ENCODE measurements around the gene EPHB2. TPM values are rescaled to one million over a fixed set of nuclear protein-coding genes. Genes with fewer than 3 reads are reported as not detected.

The EPHB2 gene
- total RNA-seq, 1 experiment from 2014 or later, result 0.79 TPM

DNA sequence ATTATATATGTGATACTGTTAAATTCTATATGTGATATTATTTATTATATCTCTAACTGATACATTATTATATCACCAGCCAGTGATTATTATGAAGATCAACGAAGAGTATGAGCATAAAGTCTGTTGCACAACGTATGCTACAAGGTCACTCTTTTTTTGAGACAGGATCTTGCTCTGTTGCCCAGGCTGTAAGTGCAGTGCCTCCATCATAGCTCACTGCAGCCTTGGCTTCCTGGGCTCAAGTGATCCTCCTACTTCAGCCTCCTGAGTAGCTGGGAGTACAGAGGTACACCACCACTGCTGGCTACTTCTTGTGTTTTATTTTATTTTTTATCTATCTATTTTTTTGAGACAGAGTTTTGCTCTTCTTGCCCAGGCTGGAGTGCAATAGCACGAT is 14.0 kb upstream of the EPHB2 start:
- DNase-seq (ENCODE audit: unreplicated experiment), result no peak
- ChIA-PET CTCF (interaction anchor here (1.2 kb wide), 1 partner anchor 192 kb away, joined by 3 read pairs; no protein-coding TSS in a partner anchor), POLR2A (interaction anchor here (0.6 kb wide), 1 partner anchor 495 kb away, joined by 3 read pairs; no protein-coding TSS in a partner anchor)
- Mint-ChIP-seq H3K27me3 (ENCODE audit: insufficient read depth, unreplicated experiment) (no peaks in the 10 kb centered on the region), H3K4me3 (ENCODE audit: unreplicated experiment) (no peak overlapping the region), H3K27ac (ENCODE audit: low read depth, unreplicated experiment) (no peak overlapping the region), H3K4me1 (ENCODE audit: insufficient read depth, unreplicated experiment) (no peaks in the 10 kb centered on the region), H3K36me3 (ENCODE audit: insufficient read depth, unreplicated experiment) (no peaks in the 10 kb centered on the region), H3K9me3 (ENCODE audit: unreplicated experiment) (no peaks in the 10 kb centered on the region)
- no TSS peak for BruUV-seq (replicated peaks)
- no peak for TF ChIP-seq CTCF (IDR thresholded peaks at IDR 0.05; ENCODE audit: unreplicated experiment)
- intact Hi-C loops (cut with micrococcal nuclease), result no loop called here

DNA sequence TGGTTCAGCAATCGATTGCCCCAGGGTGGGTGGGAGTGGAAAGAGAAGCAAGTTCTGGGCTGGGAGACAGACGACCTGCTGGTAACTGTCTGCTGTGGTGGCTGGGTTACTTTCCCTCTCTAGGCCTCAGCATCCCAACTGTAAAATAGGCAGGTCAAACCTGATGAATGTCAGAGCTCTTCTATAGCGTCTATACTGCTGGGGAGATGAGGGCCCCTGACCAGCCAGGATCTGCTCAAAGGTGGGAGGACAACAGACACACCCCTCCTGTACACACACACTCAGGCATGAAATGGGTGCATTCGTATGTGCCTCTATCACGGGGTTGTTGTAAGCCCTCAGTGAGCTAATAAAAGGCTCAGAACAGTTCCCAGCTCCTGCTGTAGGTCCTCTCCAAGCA is 12.7 kb upstream of the EPHB2 start:
- Mint-ChIP-seq H3K36me3 (ENCODE audit: insufficient read depth, unreplicated experiment) (no peaks in the 10 kb centered on the region), H3K4me3 (ENCODE audit: unreplicated experiment) (no peak overlapping the region), H3K27me3 (ENCODE audit: insufficient read depth, unreplicated experiment) (no peaks in the 10 kb centered on the region), H3K27ac (ENCODE audit: low read depth, unreplicated experiment) (no peak overlapping the region), H3K4me1 (ENCODE audit: insufficient read depth, unreplicated experiment) (no peaks in the 10 kb centered on the region), H3K9me3 (ENCODE audit: unreplicated experiment) (no peaks in the 10 kb centered on the region)
- intact Hi-C loops (cut with micrococcal nuclease), result no loop called here
- CTCF ChIA-PET, result interaction anchor here (0.9 to 1.2 kb wide), 3 partner anchors 44 to 267 kb away, joined by 3 to 5 read pairs (median 3); no protein-coding TSS in a partner anchor
- POLR2A ChIA-PET, result no interaction called here
- no TSS peak for BruUV-seq (replicated peaks)
- no peak for TF ChIP-seq CTCF (IDR thresholded peaks at IDR 0.05; ENCODE audit: unreplicated experiment)
- no peak for DNase-seq (ENCODE audit: unreplicated experiment)

DNA sequence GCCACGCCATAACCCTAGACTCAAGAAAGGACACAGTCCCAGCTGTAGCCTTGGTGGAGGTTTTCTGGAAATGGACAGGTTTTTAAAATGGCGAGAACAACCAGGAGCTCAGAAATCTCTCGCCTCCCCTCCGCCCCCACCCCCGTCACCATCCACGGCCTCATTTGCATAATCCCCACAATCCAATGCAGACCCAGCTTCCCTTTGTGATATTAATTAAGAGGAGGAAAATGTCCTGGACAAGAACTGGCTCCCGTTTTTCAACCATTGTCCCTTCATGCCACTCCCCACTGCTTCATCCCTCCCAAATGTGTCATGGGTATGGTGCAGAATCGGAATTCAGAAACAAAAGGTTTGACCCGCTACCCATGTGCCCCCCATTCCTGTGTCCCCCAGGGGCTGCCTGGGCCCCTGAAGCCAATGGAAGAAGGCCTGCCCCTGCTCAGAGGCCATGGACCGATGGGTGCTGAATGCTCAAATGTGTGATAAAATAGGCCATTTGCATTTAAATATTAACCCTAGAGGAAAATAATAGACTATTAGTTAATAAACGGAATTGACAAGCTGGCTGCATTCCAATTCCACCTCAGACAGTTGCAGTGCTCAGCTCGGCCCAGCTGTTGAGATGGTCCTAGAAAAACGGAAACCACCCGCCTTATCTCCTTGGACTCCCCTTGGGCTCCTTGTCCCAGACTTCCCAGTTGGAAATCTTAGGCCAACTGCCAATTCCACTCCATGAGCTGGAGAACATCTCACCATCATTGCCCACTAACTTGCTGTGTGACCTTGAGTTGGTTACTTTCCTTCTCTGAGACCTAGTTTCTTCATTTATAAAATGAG is 10.7 kb upstream of the EPHB2 start:
- CTCF ChIA-PET, result interaction anchor here (0.6 to 1.2 kb wide), 6 partner anchors 57 to 264 kb away, joined by 3 to 6 read pairs (median 4); no protein-coding TSS in a partner anchor

More for the DNA sequence above, 10.7 kb upstream of the EPHB2 start:
- no peak overlapping the region for H3K4me3 Mint-ChIP-seq (ENCODE audit: unreplicated experiment)
- no peak overlapping the region for H3K27ac Mint-ChIP-seq (ENCODE audit: low read depth, unreplicated experiment)
- BruUV-seq (replicated peaks), result no TSS peak
- intact Hi-C loops (cut with micrococcal nuclease), result no loop called here
- POLR2A ChIA-PET, result no interaction called here
- no peaks in the 10 kb centered on the region for H3K4me1 Mint-ChIP-seq (ENCODE audit: insufficient read depth, unreplicated experiment)
- H3K36me3 Mint-ChIP-seq (ENCODE audit: insufficient read depth, unreplicated experiment), result no peaks in the 10 kb centered on the region
- no peak for TF ChIP-seq CTCF (IDR thresholded peaks at IDR 0.05; ENCODE audit: unreplicated experiment)
- no peak for DNase-seq (ENCODE audit: unreplicated experiment)
- no peaks in the 10 kb centered on the region for H3K27me3 Mint-ChIP-seq (ENCODE audit: insufficient read depth, unreplicated experiment)
- H3K9me3 Mint-ChIP-seq (ENCODE audit: unreplicated experiment), result no peaks in the 10 kb centered on the region

Measured in MCF 10A (cell line).